HL-60 (cell line): Measurements from ENCODE around the gene GMNN.

Source experiments
- CTCF ChIP-seq: IDR thresholded peaks from one replicate; pipeline ENCODE4 v1.5.1; 2011; ENCODE audit warnings: low read length, control low read depth, inconsistent platforms; ENCODE audit not compliant: insufficient read depth
- GABPA ChIP-seq: IDR thresholded peaks from 2 replicates; pipeline ENCODE4 v1.6.1; 2012; ENCODE audit warnings: low read depth

GRCh38 chr6:24823185-24823584 lies 48.4 kb downstream of the GMNN start:
- TF ChIP-seq CTCF, result no peak
- no peak for TF ChIP-seq GABPA
